Stimulated activated CD4-positive, alpha-beta T cell treated with anti-CD3 and anti-CD28 coated beads, Interleukin-4, amount 100 ng/mL, for 1 hour (primary cell): ENCODE results near the gene SLC26A5.
"Not testable (repeated sequence)": the region's sequence is repeated elsewhere in the genome, so short reads cannot be mapped to it uniquely, and the experiment has no call there.

ENCODE experiments used
- DNase-seq: peaks from one replicate; pipeline ENCODE4 v3.0.0-alpha.2; 2020

SLC26A5 gene, protein sequence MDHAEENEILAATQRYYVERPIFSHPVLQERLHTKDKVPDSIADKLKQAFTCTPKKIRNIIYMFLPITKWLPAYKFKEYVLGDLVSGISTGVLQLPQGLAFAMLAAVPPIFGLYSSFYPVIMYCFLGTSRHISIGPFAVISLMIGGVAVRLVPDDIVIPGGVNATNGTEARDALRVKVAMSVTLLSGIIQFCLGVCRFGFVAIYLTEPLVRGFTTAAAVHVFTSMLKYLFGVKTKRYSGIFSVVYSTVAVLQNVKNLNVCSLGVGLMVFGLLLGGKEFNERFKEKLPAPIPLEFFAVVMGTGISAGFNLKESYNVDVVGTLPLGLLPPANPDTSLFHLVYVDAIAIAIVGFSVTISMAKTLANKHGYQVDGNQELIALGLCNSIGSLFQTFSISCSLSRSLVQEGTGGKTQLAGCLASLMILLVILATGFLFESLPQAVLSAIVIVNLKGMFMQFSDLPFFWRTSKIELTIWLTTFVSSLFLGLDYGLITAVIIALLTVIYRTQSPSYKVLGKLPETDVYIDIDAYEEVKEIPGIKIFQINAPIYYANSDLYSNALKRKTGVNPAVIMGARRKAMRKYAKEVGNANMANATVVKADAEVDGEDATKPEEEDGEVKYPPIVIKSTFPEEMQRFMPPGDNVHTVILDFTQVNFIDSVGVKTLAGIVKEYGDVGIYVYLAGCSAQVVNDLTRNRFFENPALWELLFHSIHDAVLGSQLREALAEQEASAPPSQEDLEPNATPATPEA

DNA sequence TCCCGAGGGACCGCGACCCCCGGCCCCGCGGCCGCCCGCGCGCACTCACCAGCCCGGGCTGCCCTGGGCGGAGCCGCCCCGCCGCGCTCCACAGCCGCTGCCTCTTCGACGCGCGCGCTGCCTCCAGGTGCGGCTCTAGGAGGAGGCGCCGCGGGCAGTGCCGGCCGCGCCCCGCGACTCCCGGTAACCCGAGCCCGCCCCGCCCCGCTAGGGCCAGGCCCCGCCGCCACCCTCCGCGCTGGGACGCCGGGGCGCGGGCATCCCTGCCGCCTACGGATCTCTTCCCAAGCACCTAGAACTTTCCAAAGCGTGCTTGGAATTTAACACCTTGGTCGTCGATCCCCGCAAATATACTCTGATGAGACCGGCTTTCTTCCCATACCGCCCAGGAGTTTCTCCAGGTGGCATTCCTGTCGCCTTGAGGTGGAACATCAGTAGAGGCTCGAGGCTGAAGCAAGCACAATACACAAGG lies at the start of gene SLC26A5:
TSS of gene SLC26A5 (minus strand) at position 159 of the 472 bp plus-strand sequence. CDS start 24,693 bp downstream, outside the sequence.
- DNase-seq = peak; percentile 2

- DNase-seq = no peak
Measured at GRCh38 chr7:103487419-103487818, 41.4 kb upstream of the SLC26A5 start.

DNA sequence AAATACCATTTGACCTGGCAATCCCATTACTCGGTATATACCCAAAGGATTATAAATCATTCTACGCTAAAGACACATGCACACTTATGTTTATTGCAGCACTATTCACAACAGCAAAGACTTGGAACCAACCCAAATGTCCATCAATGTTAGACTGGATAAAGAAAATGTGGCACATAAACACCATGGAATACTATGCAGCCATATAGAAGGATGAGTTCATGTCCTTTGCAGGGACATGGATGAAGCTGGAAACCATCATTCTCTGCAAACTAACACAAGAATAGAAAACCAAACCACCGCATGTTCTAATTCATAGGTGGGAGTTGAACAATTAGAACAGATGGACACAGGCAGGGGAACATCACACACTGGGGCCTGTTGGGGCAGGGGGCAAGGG lies 40.9 kb upstream of the SLC26A5 start:
- DNase-seq = not testable (repeated sequence)

- no peak for DNase-seq
Measured at GRCh38 chr7:103480771-103481170, 34.8 kb upstream of the SLC26A5 start.

DNA sequence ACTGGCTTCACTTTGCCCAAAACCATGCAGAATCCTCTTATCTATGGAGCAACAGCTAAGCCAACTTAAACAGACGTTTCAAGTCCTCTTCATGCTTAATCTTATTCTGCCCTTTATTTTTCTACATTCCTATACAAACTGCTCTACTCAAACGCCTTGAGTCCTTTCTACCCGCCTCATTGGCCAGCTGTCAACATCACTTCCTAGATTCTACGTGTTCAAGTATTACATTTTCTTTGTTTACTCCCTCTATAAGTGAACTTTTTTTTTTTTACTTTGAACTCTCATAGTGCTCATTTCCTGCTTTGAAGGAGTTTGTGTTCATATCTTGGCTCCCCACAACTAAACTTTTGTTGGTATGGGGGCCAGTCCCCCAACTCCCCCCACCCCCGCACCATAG lies 28.9 kb upstream of the SLC26A5 start:
- DNase-seq = no peak

GRCh38 chr7:103469095-103469948 lies 23.3 kb upstream of the SLC26A5 start:
- no peak for DNase-seq

DNA sequence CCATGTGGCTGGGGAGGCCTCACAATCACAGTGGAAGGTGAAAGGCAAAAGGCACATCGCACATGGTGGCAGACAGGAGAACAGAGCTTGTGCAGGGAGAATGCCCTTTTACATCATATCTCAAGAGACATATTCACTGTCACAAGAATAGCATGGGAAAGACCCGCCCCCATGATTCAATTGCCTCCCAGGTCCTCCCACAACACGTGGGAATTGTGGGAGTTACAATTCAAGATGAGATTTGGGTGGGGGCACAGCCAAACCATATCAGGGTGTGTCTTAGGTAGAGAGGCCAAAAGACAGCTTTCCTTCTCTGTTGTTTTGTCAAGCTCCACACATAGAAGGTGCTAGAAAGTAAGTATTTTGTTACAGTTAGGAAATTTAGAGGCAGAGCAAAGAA lies 20.8 kb upstream of the SLC26A5 start:
- no peak for DNase-seq

DNA sequence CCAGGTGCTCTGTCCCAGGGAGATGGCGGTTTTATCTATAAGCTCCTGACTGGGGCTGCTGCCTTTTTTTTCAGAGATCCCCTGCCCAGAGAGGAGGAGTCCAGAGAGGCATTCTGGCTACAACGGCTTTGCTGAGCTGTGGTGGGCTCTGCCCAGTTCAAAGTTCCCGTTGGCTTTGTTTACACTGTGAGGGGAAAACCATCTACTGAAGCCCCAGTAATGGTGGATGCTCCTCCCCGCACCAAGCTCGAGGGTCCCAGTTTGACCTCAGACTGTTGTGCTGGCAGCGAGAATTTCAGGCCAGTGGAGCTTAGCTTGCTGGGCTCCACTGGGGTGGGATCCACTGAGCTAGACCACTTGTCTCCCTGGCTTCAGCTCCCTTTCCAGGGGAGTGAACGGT lies 16.4 kb upstream of the SLC26A5 start:
- DNase-seq = no peak

DNA sequence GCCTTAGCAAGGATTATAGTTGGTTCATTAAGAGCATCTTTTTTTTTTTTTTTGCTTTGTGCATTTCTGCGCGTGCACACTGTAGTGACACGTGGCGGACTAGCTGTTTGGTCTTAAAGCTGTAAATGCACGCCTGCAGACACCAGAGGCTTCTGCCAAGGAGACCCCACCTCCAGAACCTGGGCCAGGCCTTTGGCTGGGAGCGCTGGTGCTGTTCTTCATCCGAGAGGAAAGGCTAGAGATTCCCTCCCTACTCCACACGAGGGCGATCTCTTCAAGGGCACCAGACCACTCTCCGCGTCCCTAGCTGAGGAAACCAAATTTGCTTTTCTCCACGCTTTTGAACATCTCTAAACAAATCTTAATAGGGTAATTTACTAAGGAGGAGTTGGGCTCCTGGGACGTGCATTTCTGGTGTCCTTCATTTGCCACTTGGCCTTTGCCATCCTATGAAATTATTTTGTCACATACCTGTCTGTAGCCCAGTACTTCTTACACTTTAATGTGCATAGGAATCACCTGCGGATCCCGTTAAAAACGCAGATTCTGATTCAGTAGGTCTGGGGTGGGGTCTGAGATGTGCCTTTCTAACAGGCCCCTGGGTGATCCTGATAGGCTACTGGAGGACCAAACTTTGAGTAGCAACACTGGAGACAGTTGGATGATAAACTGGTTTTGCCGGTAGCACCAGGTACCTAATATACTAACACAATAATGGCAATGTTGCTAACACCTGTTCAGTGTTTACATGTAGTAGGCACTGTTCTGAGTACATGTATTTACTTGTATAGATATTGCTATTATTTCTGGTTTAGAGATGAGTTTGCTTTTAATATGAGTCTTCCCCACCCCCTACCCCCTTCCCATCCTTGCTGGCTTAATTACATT lies 1.3 kb upstream of the SLC26A5 start:
- DNase-seq = peak; percentile 27

GRCh38 chr7:103445228-103446048 lies 569 bp downstream of the SLC26A5 start:
- DNase-seq = no peak

DNA sequence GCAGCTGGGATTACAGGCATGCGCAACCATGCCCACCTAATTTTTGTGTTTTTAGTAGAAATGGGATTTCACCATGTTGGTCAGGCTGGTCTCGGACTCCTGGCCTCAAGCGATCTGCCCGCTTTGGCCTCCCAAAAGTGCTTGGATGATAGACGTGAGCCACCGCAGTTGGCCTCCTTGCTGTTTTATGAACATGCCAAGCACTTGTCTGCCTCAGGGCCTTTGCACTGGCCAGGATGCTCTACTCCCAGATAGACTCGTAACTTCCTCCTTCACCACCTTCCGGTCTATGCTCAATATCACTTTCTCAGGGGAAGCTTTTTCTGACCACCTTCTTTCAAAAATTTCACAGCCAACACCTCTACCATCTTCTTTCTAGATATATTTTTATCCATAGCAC lies 6.3 kb downstream of the SLC26A5 start:
- DNase-seq = no peak

DNA sequence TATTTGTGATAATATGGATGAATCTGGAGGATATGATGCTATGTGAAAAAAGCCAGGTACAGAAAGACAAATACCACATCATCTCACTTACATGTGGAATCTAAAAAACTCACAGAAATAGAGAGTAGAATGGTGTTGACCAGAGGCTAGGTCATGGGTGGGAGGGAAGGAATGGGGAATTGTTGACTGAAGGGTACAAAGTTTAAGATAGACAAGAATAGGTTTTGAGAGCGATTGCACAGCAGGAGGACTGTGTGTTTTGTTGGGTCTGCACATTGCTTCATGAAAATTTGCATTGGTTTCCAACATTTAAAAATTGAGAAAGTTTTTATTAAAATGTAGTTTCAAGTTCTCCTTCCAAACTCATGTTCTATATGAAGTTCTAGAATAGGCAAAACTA lies 8.4 kb downstream of the SLC26A5 start:
- DNase-seq = no peak

GRCh38 chr7:103432712-103433111 lies 13.3 kb downstream of the SLC26A5 start:
- no peak for DNase-seq

DNA sequence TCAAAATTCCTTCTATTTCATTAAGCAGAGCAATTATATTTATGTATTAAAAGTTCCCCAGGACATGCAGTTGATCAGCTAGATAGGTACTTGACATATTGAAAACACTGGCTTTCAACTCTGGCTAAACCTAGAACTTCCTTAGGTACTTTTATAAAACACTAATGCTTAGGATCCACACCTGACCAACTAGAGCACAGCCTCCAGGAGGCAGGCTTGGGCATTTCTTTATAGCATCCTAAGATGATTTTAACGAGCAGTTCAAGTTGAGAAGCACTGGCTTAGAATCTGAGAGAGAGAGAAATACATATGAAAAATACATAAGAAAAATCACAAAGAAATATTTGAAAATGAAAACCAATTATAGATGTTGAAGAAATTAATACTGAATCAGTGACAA lies 20.8 kb downstream of the SLC26A5 start:
- no peak for DNase-seq

DNA sequence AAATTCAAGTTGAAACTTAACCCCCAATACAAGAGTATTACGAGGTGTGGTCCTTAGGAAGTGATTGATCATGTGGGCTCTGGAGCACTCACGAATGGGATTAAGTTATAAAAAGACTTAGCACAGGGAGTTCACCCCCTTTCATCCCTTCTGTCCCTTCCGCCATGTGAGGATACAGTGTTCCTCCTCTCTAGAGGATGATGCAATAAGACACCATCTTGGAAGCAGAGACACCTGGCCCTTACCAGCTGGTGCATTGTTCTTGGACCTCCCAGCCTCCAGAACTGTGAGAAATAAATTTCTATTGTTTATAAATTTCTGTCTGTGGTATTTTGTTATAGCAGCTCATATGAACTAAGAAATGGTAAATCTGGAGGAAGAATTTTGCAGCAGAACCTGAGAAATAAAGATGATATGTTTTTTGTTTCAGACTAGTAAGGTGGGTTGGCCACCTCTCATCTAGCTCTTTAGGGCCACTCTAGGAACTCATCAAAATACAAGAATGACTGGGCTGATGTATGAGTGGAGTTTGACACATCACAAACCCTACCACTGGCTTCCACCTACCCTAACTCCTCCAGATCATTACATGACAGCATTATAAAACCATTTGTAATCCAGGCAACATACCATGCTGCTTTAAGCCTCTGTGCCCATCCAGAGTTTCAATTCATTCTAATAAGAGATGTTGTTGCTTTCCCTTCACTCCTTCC lies 22.4 kb downstream of the SLC26A5 start:
- no peak for DNase-seq

DNA sequence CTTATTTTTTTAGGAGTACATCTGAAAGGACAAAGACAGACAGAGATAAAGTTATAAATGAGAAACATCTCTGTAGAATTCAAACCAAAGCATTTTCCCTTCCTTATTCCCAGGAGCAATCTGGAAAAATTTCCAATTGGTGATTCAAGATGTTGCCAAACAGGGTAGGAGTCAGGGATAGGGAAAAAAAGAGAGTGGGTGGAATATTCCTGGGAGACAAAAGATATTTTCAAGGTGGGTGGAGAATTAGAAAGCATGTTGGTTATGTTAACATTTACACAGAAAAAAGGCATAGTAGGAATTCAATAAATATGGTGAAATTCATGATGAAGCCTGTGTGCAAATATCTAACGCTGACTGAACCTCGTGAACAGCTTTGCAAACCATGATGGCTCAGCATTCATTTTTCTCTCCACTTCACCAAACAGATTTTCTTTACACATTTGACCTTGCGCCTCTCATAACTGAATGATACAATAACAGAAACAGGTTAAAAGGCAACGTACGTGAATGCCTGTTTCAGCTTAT lies 25.1 kb downstream of the SLC26A5 start:
- no peak for DNase-seq

DNA sequence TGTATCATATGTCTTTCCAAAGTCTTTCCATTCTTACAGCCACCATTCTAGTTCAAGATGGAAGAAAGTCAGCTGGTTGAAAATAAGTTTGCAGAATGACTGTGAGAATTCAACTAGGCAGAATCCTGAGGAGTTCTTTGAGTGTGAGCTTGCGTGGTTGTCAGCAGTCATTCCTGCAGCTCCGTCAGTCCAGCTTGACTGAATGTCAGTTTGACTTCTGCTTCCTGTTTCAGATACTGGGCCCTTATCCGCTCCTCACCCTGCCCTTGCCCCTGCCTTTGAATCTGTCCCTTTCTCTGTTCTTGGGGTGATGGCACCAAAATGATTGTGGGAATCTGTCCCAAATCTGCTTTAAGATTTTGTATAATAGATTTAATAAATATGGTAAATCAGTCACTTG lies 27.8 kb downstream of the SLC26A5 start:
- DNase-seq = no peak

- no peak for DNase-seq
Measured at GRCh38 chr7:103413407-103413806, 32.6 kb downstream of the SLC26A5 start.

GRCh38 chr7:103412151-103412550 lies 33.9 kb downstream of the SLC26A5 start:
- DNase-seq = no peak
